ENCODE measurements around the gene GRSF1.

Gene GRSF1

DNA sequence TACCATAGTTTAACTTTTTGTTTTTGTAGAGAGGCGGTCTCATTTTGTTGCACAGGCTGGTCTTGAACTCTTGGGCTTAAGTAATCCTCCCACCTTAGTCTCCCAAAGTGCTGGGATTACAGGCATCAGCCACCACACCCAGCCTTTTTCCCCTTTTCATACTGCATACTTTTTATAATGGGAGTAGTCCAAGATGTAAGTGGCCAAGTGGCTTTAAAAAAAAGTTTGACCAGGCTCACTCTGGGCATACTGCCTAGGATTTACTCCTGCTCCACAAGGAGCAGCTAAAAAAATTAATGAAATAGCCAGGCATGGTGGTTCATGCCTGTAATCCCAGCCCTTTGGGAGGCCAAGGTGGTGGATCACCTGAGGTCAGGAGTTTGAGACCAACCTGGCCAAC is 6.0 kb downstream of the GRSF1 start:
- TF ChIP-seq SIN3A (IDR thresholded peaks at IDR 0.05; ENCODE audit: borderline replicate concordance, insufficient read depth, low read length): no peak
- TF ChIP-seq TAF1 (IDR thresholded peaks at IDR 0.05; ENCODE audit: borderline replicate concordance, insufficient read depth, low read length): no peak
- no peak for TF ChIP-seq FOXP2 (optimal IDR thresholded peaks at IDR 0.05; ENCODE audit: borderline replicate concordance, extremely low read depth, extremely low read length, insufficient read depth)
- TF ChIP-seq REST (IDR thresholded peaks at IDR 0.05; ENCODE audit: insufficient read depth in 1 of 2, low read depth in 2 of 2, low read length in 2 of 2): no peak
- no peak for TF ChIP-seq POLR2AphosphoS5 (IDR thresholded peaks at IDR 0.05; ENCODE audit: low read depth, low read length)

- TF ChIP-seq REST (IDR thresholded peaks at IDR 0.05; ENCODE audit: insufficient read depth in 1 of 2, low read depth in 2 of 2, low read length in 2 of 2) (no peak), TAF1 (IDR thresholded peaks at IDR 0.05; ENCODE audit: borderline replicate concordance, insufficient read depth, low read length) (no peak), POLR2AphosphoS5 (IDR thresholded peaks at IDR 0.05; ENCODE audit: low read depth, low read length) (no peak), FOXP2 (optimal IDR thresholded peaks at IDR 0.05; ENCODE audit: borderline replicate concordance, extremely low read depth, extremely low read length, insufficient read depth) (no peak), SIN3A (IDR thresholded peaks at IDR 0.05; ENCODE audit: borderline replicate concordance, insufficient read depth, low read length) (no peak)
Measured at GRCh38 chr4:70831293-70831692, 8.4 kb downstream of the GRSF1 start.

DNA sequence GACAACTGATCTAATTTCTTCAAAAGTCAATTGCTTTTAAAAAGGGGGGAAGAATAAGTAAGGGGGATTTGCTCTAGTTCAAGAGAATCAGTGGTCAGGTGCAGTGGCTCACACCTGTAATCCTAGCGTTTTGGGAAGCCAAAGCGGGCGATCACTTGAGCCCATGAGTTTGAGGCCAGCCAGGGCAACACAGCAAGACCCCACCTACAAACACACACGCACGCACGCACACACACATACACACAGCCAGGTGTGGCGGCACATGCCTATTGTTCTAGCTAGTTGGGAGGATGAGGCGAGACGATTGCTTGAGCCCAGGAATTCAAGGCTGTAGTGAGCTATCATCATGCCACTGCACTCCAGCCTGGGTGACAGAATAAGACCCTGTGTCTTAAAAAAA is 9.6 kb downstream of the GRSF1 start:
- TF ChIP-seq SIN3A (IDR thresholded peaks at IDR 0.05; ENCODE audit: borderline replicate concordance, insufficient read depth, low read length) (no peak), FOXP2 (optimal IDR thresholded peaks at IDR 0.05; ENCODE audit: borderline replicate concordance, extremely low read depth, extremely low read length, insufficient read depth) (no peak), TAF1 (IDR thresholded peaks at IDR 0.05; ENCODE audit: borderline replicate concordance, insufficient read depth, low read length) (no peak), POLR2AphosphoS5 (IDR thresholded peaks at IDR 0.05; ENCODE audit: low read depth, low read length) (no peak), REST (IDR thresholded peaks at IDR 0.05; ENCODE audit: insufficient read depth in 1 of 2, low read depth in 2 of 2, low read length in 2 of 2) (no peak)

DNA sequence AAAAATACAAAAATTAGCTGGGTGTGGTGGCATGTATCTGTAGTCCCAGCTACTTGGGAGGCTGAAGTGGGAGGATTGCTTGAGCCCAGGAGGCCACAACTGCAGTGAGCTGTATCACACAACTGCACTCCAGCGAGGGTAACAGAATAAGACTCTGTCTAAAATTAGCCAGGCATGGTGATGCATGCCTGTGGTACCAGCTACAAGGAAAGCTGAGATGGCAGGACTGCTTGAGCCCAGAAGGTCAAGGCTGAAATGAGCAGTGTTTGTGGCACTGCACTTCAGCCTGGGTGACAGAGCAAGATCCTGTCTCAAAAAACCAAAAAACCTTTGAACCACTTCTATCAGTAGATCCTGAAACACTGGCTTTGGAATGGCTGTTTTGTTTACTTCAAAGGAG is 10.2 kb downstream of the GRSF1 start:
- TF ChIP-seq REST (IDR thresholded peaks at IDR 0.05; ENCODE audit: insufficient read depth in 1 of 2, low read depth in 2 of 2, low read length in 2 of 2) (no peak), SIN3A (IDR thresholded peaks at IDR 0.05; ENCODE audit: borderline replicate concordance, insufficient read depth, low read length) (no peak), TAF1 (IDR thresholded peaks at IDR 0.05; ENCODE audit: borderline replicate concordance, insufficient read depth, low read length) (no peak), FOXP2 (optimal IDR thresholded peaks at IDR 0.05; ENCODE audit: borderline replicate concordance, extremely low read depth, extremely low read length, insufficient read depth) (no peak), POLR2AphosphoS5 (IDR thresholded peaks at IDR 0.05; ENCODE audit: low read depth, low read length) (no peak)

DNA sequence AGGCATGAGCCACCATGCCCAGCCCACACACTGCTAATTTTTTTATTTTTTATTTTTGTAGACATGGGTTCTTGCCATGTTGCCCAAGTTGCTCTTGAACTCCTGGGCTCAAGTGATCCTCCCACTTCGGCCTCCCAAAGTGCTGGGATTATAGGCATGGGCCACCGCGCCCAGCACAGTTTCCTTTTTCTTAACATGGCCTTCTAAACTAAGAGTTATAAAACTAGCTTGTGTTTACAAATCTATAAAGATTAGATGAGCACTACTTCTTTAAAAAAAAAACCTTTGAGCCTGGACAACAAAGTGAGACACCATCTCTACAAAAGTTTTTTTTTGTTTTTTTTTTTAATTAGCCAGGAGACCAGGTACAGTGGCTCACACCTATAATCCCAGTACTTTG is 10.7 kb downstream of the GRSF1 start:
- TF ChIP-seq REST (IDR thresholded peaks at IDR 0.05; ENCODE audit: insufficient read depth in 1 of 2, low read depth in 2 of 2, low read length in 2 of 2): no peak
- no peak for TF ChIP-seq FOXP2 (optimal IDR thresholded peaks at IDR 0.05; ENCODE audit: borderline replicate concordance, extremely low read depth, extremely low read length, insufficient read depth)
- no peak for TF ChIP-seq POLR2AphosphoS5 (IDR thresholded peaks at IDR 0.05; ENCODE audit: low read depth, low read length)
- no peak for TF ChIP-seq SIN3A (IDR thresholded peaks at IDR 0.05; ENCODE audit: borderline replicate concordance, insufficient read depth, low read length)
- TF ChIP-seq TAF1 (IDR thresholded peaks at IDR 0.05; ENCODE audit: borderline replicate concordance, insufficient read depth, low read length): no peak

Data from PFSK-1 (cell line).